IPS-NIHi11 (cell line): ENCODE data around the gene FLRT3.

ENCODE experiments used
- DNase-seq: peaks from one replicate; pipeline ENCODE4 v3.0.0; 2012; ENCODE audit warnings: mixed read lengths, low spot score

FLRT3 gene

GRCh38 chr20:14337400-14338171, at the start of gene FLRT3:
TSS of gene FLRT3 (minus strand) at chr20:14337612. CDS start at chr20:14327506, 10,106 bp downstream.
- peak; percentile 82 for DNase-seq

DNA sequence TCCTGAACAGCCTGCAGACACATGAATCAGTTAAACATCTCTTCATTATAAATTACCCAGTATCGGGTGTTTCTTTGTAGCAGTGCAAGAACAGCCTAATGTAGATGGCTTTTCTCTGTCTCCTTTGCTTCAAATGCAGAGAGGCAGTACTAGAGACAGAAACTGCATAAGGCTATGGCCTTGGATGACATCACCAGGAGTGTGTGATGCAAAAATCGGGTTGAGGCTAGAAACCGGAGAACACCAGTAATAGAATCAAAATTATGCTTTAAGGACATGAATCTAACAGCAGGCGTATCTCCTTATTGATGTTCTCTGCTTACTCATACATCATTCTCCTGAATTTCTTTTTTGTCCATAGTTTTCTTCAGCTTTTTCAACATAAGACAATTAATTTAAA, 49.3 kb upstream of the FLRT3 start:
- DNase-seq: no peak

GRCh38 chr20:14385176-14385740, 47.8 kb upstream of the FLRT3 start:
- no peak for DNase-seq

- DNase-seq: no peak
Observed at GRCh38 chr20:14384416-14385175, 47.2 kb upstream of the FLRT3 start.

GRCh38 chr20:14383335-14383734, 45.9 kb upstream of the FLRT3 start:
- DNase-seq: no peak

DNA sequence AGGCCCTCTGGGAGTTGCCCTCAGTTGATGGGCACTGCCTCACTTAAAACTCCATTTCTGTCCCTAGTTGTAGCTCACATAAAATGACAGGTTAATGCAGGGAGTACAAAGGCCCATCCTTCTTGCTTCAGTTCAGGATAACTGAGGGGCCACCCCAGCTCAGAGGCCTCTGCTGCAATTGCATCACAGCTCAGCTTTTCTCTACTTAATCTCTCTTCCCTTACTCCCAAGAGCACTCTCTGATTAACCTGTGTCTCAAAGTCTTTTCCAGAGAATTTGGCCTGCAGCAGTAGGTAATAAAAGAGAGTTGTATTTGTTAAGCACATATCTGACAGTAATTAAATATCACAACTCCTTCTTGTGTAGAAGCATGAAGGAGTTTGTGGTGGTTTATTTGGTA, 40.9 kb upstream of the FLRT3 start:
- no peak for DNase-seq

- no peak for DNase-seq
Observed at GRCh38 chr20:14375416-14375985, 38.1 kb upstream of the FLRT3 start.

DNA sequence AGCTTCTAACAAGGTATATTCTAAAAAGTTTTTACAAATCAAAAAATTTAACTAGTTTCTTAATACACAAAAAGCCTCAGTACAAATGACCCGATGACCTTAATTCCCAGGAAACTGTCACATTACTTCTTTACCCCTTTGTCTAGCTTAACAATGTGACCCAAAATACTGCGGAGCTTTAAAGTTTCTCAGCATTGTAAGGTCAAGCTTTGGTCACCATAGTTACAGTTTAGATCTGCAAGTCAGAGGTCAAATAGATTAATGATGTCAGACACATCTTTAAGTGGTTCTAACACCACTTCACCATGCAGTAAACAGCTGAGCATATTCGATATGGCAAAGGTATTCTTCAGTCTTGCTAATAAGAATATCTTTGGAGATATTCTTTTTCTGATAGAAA, 36.8 kb upstream of the FLRT3 start:
- DNase-seq: no peak

DNA sequence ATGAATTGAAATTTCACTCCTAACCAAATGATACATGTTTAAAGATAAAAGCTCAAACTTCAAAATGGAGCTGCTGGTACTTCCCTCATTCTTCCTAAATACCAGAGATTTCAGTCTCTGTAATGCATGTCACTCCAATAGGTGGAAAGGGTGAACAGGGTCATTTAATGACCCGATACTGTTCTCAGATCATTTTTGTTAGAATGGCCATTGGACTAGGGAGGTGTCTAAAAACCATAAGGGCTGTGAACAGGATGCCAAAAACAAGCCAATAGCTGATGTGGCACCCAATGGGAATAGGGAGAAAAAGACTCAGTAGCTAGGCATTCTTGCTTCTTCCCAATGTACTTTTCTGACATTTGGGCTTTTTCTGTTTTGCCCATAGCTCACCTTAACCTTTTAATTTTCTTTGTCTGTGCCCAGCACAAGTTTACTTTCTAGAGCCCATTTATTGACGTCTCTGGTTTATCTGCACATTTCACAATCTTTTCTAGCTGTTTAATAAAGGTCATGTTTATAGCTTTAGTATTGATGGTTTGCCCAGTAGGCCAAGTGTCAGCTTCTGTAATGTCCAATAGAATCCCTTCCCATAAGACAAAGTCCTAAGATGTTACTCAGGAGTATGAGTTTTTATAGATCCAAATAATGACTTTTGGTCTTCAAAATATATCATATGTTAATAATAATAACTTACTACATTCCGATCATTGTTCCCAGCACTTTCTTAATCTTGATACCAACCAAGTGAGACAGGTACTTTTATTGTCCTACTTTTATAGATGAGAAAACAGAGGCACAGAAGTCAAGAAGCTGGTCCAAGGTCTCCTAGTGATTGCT, 24.3 kb upstream of the FLRT3 start:
- DNase-seq: no peak

GRCh38 chr20:14360416-14360815, 23.0 kb upstream of the FLRT3 start:
- DNase-seq: no peak

DNA sequence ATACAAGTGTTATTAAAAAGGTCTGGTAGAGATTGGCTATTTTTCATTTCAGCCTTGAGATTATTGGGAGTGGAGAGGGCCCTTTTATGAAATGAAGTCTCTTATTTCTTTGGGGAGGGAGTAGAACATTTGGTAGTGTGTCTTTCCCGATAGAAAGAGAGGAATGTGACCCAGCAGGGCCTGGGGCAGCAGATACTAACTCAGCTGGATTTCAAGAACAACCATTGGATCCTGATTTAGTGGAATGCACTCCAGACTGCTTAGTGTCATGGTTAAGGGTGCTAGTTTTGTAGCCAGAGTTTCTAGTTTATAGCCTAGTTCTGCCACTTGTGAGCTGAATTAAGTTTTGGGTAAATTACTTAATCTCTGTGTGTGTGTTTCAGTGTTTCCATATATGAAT, 18.4 kb upstream of the FLRT3 start:
- peak; percentile 29 for DNase-seq

GRCh38 chr20:14344746-14345145, 7.3 kb upstream of the FLRT3 start:
- DNase-seq: no peak

GRCh38 chr20:14343491-14344065, 6.2 kb upstream of the FLRT3 start:
- no peak for DNase-seq

DNA sequence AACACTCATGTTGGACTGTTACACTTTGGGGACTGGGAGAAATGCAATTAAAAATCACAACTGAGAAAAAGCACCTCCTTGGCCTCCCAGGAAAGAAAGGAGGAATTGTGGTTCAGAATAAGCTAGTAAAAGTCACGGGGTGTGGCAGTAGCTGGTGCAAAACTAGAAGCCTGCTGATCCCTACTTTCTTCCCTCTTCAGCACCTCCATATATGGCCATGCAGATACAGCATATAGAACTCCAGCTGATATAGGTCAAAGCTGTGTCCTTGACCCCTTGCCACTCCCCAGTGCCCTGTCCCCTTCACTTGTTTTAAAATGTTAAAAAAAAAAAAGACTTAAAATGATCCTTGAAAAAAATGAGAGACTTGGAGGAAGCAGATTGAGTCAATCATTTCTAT, 5.5 kb upstream of the FLRT3 start:
- peak; percentile 20 for DNase-seq

GRCh38 chr20:14341801-14342200, 4.4 kb upstream of the FLRT3 start:
- no peak for DNase-seq

DNA sequence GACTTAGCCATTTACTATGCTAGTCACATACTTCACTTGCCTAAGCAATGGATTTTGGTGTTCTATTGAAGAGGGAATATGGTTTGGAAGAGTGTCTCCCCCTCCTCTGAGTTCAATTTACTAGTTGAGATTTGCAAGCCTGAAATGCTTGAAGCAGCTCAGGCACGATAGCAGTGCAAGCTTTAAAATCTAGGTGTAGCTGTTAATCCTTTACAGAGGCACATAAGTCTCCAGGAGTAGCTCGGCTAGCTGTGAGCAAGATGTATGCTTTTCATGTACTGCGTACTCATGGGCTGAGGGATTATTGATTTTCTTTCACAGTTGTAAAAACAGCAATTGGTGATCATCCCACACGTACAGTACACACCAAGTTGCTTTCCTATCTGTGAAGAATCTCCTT, 726 bp downstream of the FLRT3 start:
- no peak for DNase-seq

GRCh38 chr20:14335052-14335451, 2.4 kb downstream of the FLRT3 start:
- no peak for DNase-seq

DNA sequence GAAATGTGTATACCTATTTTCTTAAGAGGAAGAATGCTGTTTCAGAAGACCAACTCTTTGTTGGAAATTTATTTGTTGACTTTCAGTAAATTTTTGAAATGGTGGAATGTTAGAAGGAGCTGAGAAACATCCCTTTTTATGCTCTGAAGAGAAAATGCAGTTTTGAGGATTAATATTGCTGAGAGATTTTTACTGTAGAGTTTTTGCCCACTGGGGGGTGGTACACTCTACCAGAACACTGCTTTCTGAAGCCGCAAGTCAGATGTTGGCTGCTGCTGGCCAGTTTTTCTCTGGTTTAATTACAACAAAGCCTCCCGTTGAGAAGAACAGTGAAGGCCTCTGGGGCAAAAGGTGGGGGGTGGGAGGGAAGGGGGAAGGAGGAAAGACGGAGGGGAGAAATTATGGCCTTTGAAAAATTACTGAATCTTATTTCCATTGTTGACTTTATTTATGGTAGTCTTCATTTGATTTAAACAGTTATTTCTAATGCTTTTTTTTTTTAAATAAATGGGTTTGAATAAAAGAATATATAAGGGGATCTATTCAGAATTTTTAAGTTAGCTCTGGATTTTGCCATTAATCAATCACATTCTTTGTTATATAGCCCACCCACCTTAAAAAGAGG, 3.0 kb downstream of the FLRT3 start:
- peak; percentile 41 for DNase-seq

GRCh38 chr20:14333721-14334120, 3.7 kb downstream of the FLRT3 start:
- no peak for DNase-seq

DNA sequence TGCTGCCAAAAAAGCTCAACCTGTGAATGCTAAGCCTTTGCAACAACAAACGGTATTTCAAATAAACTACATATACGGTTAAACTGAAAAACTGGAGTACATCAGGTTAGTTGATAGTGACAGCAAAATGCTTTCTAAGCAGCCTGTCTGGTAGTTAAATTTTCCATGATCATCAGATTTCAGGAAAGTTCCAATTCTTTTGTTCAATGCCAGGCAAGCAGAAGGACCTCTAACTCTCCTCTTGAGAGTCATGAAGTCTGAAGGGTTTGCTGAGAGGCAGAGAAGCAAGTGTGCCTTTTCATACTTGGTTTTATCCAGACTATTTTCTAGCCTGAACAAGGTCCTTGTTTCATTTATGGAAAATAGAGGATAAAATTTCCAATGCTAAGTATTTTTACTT, 4.5 kb downstream of the FLRT3 start:
- DNase-seq: no peak

- DNase-seq: no peak
Observed at GRCh38 chr20:14331646-14332045, 5.8 kb downstream of the FLRT3 start.
